Ramos (cell line): ENCODE data around the gene FDPS.
"Not testable (repeated sequence)": the region's sequence is repeated elsewhere in the genome, so short reads cannot be mapped to it uniquely, and the experiment has no call there.

Experiments used
- in situ Hi-C: fragments of 300-500 bp; cut with MboI; formaldehyde crosslinking; loops from one replicate; pipeline ENCODE4 v1.14.3; 2022; ENCODE audit warnings: low sequenced_read_pairs; ENCODE audit not compliant: unreplicated experiment

FDPS gene

GRCh38 chr1:155316922-155317321 lies 8.3 kb downstream of the FDPS start:
- in situ Hi-C loops = no loop called here

GRCh38 chr1:155318082-155318481 lies 9.4 kb downstream of the FDPS start:
- in situ Hi-C loops = no loop called here

GRCh38 chr1:155319536-155319935 lies 10.9 kb downstream of the FDPS start:
- in situ Hi-C loops = no loop called here

GRCh38 chr1:155320252-155320651 lies 11.6 kb downstream of the FDPS start:
- in situ Hi-C loops = no loop called here

- in situ Hi-C loops = no loop called here
Measured at GRCh38 chr1:155320661-155321617, 12.3 kb downstream of the FDPS start, which contains the start of gene RUSC1. Gene RUSC1 (plus strand): TSS chr1:155320894. CDS start chr1:155321774, 880 bp downstream.

- in situ Hi-C loops = no loop called here
Measured at GRCh38 chr1:155321639-155322503, 13.2 kb downstream of the FDPS start.

GRCh38 chr1:155322571-155322952 lies 13.9 kb downstream of the FDPS start:
- in situ Hi-C loops = no loop called here

GRCh38 chr1:155322953-155323728 lies 14.5 kb downstream of the FDPS start:
- in situ Hi-C loops = no loop called here

- in situ Hi-C loops = no loop called here
Measured at GRCh38 chr1:155323729-155324036, 15.0 kb downstream of the FDPS start.

GRCh38 chr1:155324037-155324716 lies 15.5 kb downstream of the FDPS start:
- in situ Hi-C loops = no loop called here

- in situ Hi-C loops = no loop called here
Measured at GRCh38 chr1:155324717-155325602, 16.3 kb downstream of the FDPS start.

GRCh38 chr1:155325603-155325893 lies 16.9 kb downstream of the FDPS start:
- in situ Hi-C loops = no loop called here

- in situ Hi-C loops = no loop called here
Measured at GRCh38 chr1:155326020-155326526, 17.4 kb downstream of the FDPS start.

- in situ Hi-C loops = no loop called here
Measured at GRCh38 chr1:155326631-155327037, 18.0 kb downstream of the FDPS start.

- in situ Hi-C loops = no loop called here
Measured at GRCh38 chr1:155327981-155328380, 19.3 kb downstream of the FDPS start.

GRCh38 chr1:155328856-155329255 lies 20.2 kb downstream of the FDPS start:
- in situ Hi-C loops = not testable (repeated sequence)

GRCh38 chr1:155329980-155330598 lies 21.4 kb downstream of the FDPS start:
- in situ Hi-C loops = no loop called here

- in situ Hi-C loops = no loop called here
Measured at GRCh38 chr1:155334962-155335361, 26.3 kb downstream of the FDPS start.
